ENCODE measurements around the gene NT5C1A.

Gene NT5C1A

GRCh38 chr1:39689214-39689613, 17.3 kb upstream of the NT5C1A start:
- DNase-seq: no peak

- peak; percentile 62 for DNase-seq
These were observed 16.8 kb upstream of the NT5C1A start for GRCh38 chr1:39688706-39689105.

GRCh38 chr1:39687243-39687642, 15.3 kb upstream of the NT5C1A start:
- DNase-seq: no peak

- DNase-seq: no peak
These were observed 13.2 kb upstream of the NT5C1A start for GRCh38 chr1:39685071-39685470.

- no peak for DNase-seq
These were observed 12.4 kb upstream of the NT5C1A start for GRCh38 chr1:39684313-39684664.

- DNase-seq: no peak
These were observed 11.8 kb upstream of the NT5C1A start for GRCh38 chr1:39683591-39684312.

GRCh38 chr1:39681999-39682398, 10.1 kb upstream of the NT5C1A start:
- DNase-seq: no peak

- DNase-seq: no peak
These were observed 9.4 kb upstream of the NT5C1A start for GRCh38 chr1:39681294-39681693.

GRCh38 chr1:39680751-39681150, 8.8 kb upstream of the NT5C1A start:
- DNase-seq: no peak

GRCh38 chr1:39679821-39680220, 7.9 kb upstream of the NT5C1A start:
- DNase-seq: no peak

- no peak for DNase-seq
These were observed 7.0 kb upstream of the NT5C1A start for GRCh38 chr1:39678889-39679288.

GRCh38 chr1:39677645-39678044, 5.7 kb upstream of the NT5C1A start:
- no peak for DNase-seq

- DNase-seq: no peak
These were observed 5.1 kb upstream of the NT5C1A start for GRCh38 chr1:39676948-39677548.

GRCh38 chr1:39675220-39675619, 3.3 kb upstream of the NT5C1A start:
- no peak for DNase-seq

- no peak for DNase-seq
These were observed 1.3 kb upstream of the NT5C1A start for GRCh38 chr1:39673215-39673614.

- DNase-seq: no peak
These were observed 642 bp upstream of the NT5C1A start for GRCh38 chr1:39672551-39672947.

- no peak for DNase-seq
These were observed 494 bp downstream of the NT5C1A start for GRCh38 chr1:39671433-39671792.

- no peak for DNase-seq
These were observed 1.2 kb downstream of the NT5C1A start for GRCh38 chr1:39670689-39671088.

- no peak for DNase-seq
These were observed 3.0 kb downstream of the NT5C1A start for GRCh38 chr1:39668894-39669293.

GRCh38 chr1:39668111-39668510, 3.8 kb downstream of the NT5C1A start:
- DNase-seq: no peak

- no peak for DNase-seq
These were observed 5.1 kb downstream of the NT5C1A start for GRCh38 chr1:39666772-39667171.

- no peak for DNase-seq
These were observed 8.3 kb downstream of the NT5C1A start for GRCh38 chr1:39663559-39663958.

GRCh38 chr1:39662861-39663260, 9.0 kb downstream of the NT5C1A start:
- no peak for DNase-seq

- DNase-seq: no peak
These were observed 12.4 kb downstream of the NT5C1A start for GRCh38 chr1:39659538-39659937.

- DNase-seq: no peak
These were observed 12.8 kb downstream of the NT5C1A start for GRCh38 chr1:39659110-39659509.
